Retinal pigment epithelial cell (primary cell): ENCODE measurements around the gene ATP8A1.

Experiments used
- DNase-seq: peaks from one replicate; pipeline ENCODE4 v3.0.0-alpha.2; 2010; ENCODE audit warnings: low read depth
- H3K4me3 ChIP-seq: 2 replicates; pipeline ENCODE4 v1.5.1; 2011; ENCODE audit warnings: mild to moderate bottlenecking, low read length, control low read depth, moderate library complexity
- TF ChIP-seq, protein P1 (sequence below): conservative IDR thresholded peaks from 2 replicates; pipeline ENCODE4 v1.5.1; 2011; ENCODE audit warnings: low read depth, low read length, control low read depth, inconsistent platforms

Gene ATP8A1

DNA sequence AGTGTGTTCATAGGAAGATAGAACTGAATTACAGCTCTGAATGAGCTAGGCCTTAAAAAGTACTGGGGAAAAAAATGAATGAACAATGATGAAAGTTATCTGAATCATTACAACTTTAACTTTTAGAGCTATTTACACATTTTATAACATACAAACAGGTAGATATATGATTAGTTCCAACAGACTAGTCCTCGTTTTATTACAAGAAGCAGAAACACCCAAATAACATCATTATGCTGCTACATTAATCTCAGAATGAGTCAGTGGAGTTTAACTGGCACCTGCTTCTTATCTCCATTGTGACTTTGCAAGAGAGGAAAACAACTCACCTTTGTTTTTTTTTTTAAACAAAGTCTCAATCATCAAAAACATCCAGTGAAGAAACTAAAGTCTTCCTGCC is 15.2 kb downstream of the ATP8A1 start:
- no peak overlapping the region for H3K4me3 ChIP-seq
- TF ChIP-seq, protein P1, sequence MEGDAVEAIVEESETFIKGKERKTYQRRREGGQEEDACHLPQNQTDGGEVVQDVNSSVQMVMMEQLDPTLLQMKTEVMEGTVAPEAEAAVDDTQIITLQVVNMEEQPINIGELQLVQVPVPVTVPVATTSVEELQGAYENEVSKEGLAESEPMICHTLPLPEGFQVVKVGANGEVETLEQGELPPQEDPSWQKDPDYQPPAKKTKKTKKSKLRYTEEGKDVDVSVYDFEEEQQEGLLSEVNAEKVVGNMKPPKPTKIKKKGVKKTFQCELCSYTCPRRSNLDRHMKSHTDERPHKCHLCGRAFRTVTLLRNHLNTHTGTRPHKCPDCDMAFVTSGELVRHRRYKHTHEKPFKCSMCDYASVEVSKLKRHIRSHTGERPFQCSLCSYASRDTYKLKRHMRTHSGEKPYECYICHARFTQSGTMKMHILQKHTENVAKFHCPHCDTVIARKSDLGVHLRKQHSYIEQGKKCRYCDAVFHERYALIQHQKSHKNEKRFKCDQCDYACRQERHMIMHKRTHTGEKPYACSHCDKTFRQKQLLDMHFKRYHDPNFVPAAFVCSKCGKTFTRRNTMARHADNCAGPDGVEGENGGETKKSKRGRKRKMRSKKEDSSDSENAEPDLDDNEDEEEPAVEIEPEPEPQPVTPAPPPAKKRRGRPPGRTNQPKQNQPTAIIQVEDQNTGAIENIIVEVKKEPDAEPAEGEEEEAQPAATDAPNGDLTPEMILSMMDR: no peak
- no peak for DNase-seq

DNA sequence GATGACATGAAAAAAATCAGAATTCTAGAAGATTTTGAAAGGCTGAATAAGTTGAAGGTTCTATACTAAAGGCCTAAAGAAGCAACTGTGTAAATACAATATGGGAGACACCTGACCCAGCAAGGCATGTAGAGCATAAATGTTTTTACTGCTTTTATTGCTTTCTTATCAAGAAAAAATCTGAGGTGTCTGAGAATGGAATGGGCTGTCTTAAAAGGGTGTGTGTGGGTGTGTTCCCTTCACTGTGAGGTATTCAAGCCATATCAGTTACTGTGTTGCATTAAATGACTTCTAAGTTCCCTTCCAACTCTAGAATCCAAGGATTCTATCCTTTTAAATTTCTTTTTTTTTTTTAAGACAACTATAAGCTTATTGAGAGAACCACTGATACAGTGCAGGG is 15.7 kb downstream of the ATP8A1 start:
- H3K4me3 ChIP-seq: no peak overlapping the region
- DNase-seq: no peak
- TF ChIP-seq, protein P1: no peak

DNA sequence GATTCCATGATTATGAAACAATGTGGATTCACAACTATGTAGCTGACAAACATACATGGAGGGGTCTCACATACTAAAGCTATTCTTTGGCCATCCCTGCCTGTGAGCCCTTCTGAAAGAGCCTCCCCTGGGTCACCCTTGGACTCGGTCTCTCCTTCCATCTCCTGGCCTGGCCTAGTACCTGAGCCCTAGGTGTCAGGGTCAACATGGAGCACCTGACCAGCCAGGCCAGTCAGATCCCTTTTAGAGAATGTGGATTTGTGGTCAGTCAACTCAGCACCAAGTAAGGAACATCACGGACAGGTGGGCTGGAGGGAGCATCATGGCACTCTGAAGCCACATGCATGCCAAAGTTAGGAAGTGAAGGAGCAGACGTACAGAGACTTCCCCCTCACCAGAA is 16.3 kb downstream of the ATP8A1 start:
- no peak overlapping the region for H3K4me3 ChIP-seq
- no peak for DNase-seq
- TF ChIP-seq, protein P1: no peak

GRCh38 chr4:42638993-42639392 is 17.9 kb downstream of the ATP8A1 start:
- no peak for DNase-seq
- H3K4me3 ChIP-seq: no peak overlapping the region
- TF ChIP-seq, protein P1: no peak

DNA sequence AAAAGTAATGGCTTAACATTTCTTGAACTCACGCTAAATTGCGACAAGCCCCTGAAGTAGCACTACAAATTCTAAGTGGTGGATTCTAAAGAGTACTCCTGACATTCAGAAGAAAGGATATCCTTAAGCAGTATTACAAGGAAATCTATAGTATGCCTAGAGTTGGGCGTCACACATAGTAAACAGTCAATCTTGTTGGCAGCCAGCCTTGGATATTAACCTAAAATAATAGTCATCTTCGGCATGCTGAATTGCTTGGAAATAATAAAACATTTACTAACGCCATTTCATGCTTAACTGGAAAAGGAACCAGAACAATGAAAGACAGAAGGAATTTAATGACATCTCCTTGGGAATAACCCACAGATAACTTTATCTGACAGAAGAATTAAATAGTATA is 18.6 kb downstream of the ATP8A1 start:
- H3K4me3 ChIP-seq: no peak overlapping the region
- TF ChIP-seq, protein P1: no peak

GRCh38 chr4:42637867-42638266 is 19.0 kb downstream of the ATP8A1 start:
- H3K4me3 ChIP-seq: no peak overlapping the region
- no peak for DNase-seq
- TF ChIP-seq, protein P1: no peak

More for the DNA sequence above, 18.6 kb downstream of the ATP8A1 start:
- no peak for DNase-seq

DNA sequence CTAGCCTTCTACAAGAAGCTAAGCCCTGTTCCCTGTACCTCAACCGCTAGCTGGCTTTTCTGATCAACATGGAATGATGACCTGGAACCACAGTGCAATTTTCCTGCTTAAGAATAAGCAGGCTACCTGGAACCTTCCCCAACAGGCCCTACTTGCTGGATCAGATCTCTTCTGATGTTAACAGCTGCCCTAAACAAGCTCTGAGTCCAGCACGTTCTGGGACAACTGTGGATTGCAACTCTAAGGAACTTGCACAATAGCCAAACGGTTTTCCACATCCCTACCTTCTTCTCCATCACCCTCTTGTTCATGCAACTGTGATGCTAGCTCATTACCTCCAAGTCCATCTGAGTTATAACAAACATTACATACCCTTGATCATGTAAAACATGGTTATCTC is 19.8 kb downstream of the ATP8A1 start:
- H3K4me3 ChIP-seq: no peak overlapping the region
- DNase-seq: no peak
- TF ChIP-seq, protein P1: no peak
